Parathyroid adenoma (tissue), 2 donors: ENCODE results near the gene NTN4.

ENCODE experiments used
- H2AFZ ChIP-seq: fragments of 300-600 bp; sonication (generic); one replicate; pipeline ENCODE4 v1.7.0; 2017; ENCODE audit warnings: antibody characterized with exemption, mild to moderate bottlenecking
- H3K27ac ChIP-seq: fragments of 300-600 bp; sonication (generic); one replicate; pipeline ENCODE4 v1.7.0; 2017
- H3K27me3 ChIP-seq: fragments of 300-600 bp; sonication (generic); one replicate; pipeline ENCODE4 v1.7.0; 2017; ENCODE audit warnings: low read length; ENCODE audit not compliant: control insufficient read depth, insufficient read depth
- H3K36me3 ChIP-seq: fragments of 300-600 bp; sonication (generic); one replicate; pipeline ENCODE4 v1.7.0; 2017; ENCODE audit warnings: low read length; ENCODE audit not compliant: control insufficient read depth, insufficient read depth
- H3K4me1 ChIP-seq: fragments of 300-600 bp; sonication (generic); one replicate; pipeline ENCODE4 v1.7.0; 2017; ENCODE audit warnings: control low read depth
- H3K4me2 ChIP-seq: fragments of 300-600 bp; sonication (generic); one replicate; pipeline ENCODE4 v1.7.0; 2017; ENCODE audit warnings: low read length
- H3K4me3 ChIP-seq: fragments of 300-600 bp; sonication (generic); one replicate; pipeline ENCODE4 v1.7.0; 2017; ENCODE audit warnings: low read depth, low read length
- H3K79me2 ChIP-seq: fragments of 300-600 bp; sonication (generic); one replicate; pipeline ENCODE4 v1.7.0; 2017; ENCODE audit warnings: control low read depth
- H3K9ac ChIP-seq: fragments of 300-600 bp; sonication (generic); one replicate; pipeline ENCODE4 v1.7.0; 2017; ENCODE audit warnings: mild to moderate bottlenecking
- H3K9me3 ChIP-seq: fragments of 300-600 bp; sonication (generic); one replicate; pipeline ENCODE4 v1.7.0; 2017; ENCODE audit warnings: low read length; ENCODE audit not compliant: control insufficient read depth
- CTCF ChIP-seq: fragments of 300-600 bp; sonication (generic); IDR thresholded peaks from one replicate; pipeline ENCODE4 v1.7.0; 2017; ENCODE audit warnings: antibody characterized with exemption, mild to moderate bottlenecking
- donor health status: primary hyperparathyroidism.

NTN4 gene

GRCh38 chr12:95718772-95719171 lies 71.8 kb downstream of the NTN4 start:
- no peak overlapping the region for H3K27ac ChIP-seq
- no peak overlapping the region for H3K4me2 ChIP-seq
- H3K4me1 ChIP-seq, result no peaks in the 10 kb centered on the region
- H3K9ac ChIP-seq, result no peak overlapping the region
- H3K4me3 ChIP-seq, result no peak overlapping the region
- no peak for TF ChIP-seq CTCF
- no peaks in the 10 kb centered on the region for H3K79me2 ChIP-seq
- no peaks in the 10 kb centered on the region for H3K36me3 ChIP-seq
- no peaks in the 10 kb centered on the region for H3K9me3 ChIP-seq
- H3K27me3 ChIP-seq, result no peaks in the 10 kb centered on the region
- no peak overlapping the region for H2AFZ ChIP-seq

- Histone ChIP-seq H3K79me2 (no peaks in the 10 kb centered on the region), H2AFZ (no peak overlapping the region), H3K9me3 (no peaks in the 10 kb centered on the region), H3K27me3 (no peaks in the 10 kb centered on the region), H3K4me2 (no peak overlapping the region), H3K36me3 (no peaks in the 10 kb centered on the region), H3K4me3 (no peak overlapping the region), H3K9ac (no peak overlapping the region), H3K4me1 (no peaks in the 10 kb centered on the region), H3K27ac (no peak overlapping the region)
- no peak for TF ChIP-seq CTCF
Measured at GRCh38 chr12:95718006-95718431, 72.5 kb downstream of the NTN4 start.

- H3K4me2 ChIP-seq, result no peak overlapping the region
- no peak overlapping the region for H2AFZ ChIP-seq
- H3K27me3 ChIP-seq, result no peaks in the 10 kb centered on the region
- no peaks in the 10 kb centered on the region for H3K9me3 ChIP-seq
- H3K4me1 ChIP-seq, result no peaks in the 10 kb centered on the region
- H3K27ac ChIP-seq, result no peak overlapping the region
- no peak overlapping the region for H3K4me3 ChIP-seq
- TF ChIP-seq CTCF, result no peak
- H3K9ac ChIP-seq, result no peak overlapping the region
- H3K36me3 ChIP-seq, result no peaks in the 10 kb centered on the region
- H3K79me2 ChIP-seq, result no peaks in the 10 kb centered on the region
Measured at GRCh38 chr12:95717316-95717928, 73.1 kb downstream of the NTN4 start.

GRCh38 chr12:95715177-95715576 lies 75.4 kb downstream of the NTN4 start:
- H3K27ac ChIP-seq, result no peak overlapping the region
- TF ChIP-seq CTCF, result no peak

GRCh38 chr12:95712269-95712668 lies 78.3 kb downstream of the NTN4 start:
- Histone ChIP-seq H3K9ac (no peak overlapping the region), H2AFZ (no peak overlapping the region), H3K27ac (no peak overlapping the region), H3K4me2 (no peak overlapping the region), H3K27me3 (no peaks in the 10 kb centered on the region), H3K4me3 (no peak overlapping the region), H3K9me3 (no peaks in the 10 kb centered on the region), H3K36me3 (no peaks in the 10 kb centered on the region), H3K79me2 (no peaks in the 10 kb centered on the region), H3K4me1 (no peaks in the 10 kb centered on the region)
- no peak for TF ChIP-seq CTCF

More at GRCh38 chr12:95715177-95715576, 75.4 kb downstream of the NTN4 start:
- Histone ChIP-seq H3K4me2 (no peak overlapping the region), H3K36me3 (no peaks in the 10 kb centered on the region), H2AFZ (no peak overlapping the region), H3K9ac (no peak overlapping the region), H3K9me3 (no peaks in the 10 kb centered on the region), H3K79me2 (no peaks in the 10 kb centered on the region), H3K4me1 (no peaks in the 10 kb centered on the region), H3K27me3 (no peaks in the 10 kb centered on the region), H3K4me3 (no peak overlapping the region)
